ENCODE results near the gene PARD6G.

The PARD6G gene

DNA sequence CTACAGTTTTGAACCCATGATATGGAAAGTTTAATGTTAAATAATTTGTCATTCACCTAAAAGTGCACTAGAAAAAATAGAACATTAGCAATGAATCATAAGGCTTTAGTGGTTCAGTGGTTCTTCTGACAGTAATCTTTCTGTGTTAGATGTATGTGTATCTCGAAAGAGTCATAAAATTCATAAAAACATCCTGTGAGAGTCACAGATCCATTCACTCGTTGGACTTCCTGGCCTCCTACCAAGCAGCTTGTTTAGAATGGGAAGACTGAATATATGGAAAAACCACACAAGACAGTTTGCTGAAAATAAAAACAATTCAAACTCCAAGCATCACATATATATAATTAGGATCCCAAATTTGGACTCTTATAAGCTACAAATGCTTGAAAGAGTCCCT lies 103.4 kb downstream of the PARD6G start:
- DNase-seq (ENCODE audit: low spot score): no peak

DNA sequence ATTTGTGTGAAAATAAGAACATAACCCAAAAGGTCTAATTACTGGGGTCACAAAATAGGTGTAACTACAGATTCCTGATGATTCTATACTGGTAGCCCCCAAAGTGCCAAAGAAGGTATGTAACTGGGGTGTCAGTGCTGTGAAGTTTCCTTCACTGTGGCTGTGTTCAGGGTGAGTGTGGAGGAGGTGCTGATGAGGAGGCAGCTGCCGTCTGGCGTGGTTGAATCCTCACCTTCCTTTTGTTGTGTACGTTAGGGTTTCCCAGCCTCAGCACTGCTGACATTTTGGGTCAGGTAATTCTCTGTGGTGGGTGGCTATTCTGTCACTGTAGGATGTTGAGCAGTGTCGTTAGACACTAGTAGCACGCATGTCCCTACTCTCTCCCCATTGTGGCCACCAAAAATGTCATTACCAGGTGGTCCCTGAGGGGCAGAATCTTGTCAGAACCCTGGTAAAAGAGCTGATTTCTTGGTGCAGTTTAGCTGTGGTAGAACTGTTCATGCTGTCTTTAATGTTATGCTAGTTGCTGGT lies 106.8 kb downstream of the PARD6G start:
- DNase-seq (ENCODE audit: low spot score): no peak

DNA sequence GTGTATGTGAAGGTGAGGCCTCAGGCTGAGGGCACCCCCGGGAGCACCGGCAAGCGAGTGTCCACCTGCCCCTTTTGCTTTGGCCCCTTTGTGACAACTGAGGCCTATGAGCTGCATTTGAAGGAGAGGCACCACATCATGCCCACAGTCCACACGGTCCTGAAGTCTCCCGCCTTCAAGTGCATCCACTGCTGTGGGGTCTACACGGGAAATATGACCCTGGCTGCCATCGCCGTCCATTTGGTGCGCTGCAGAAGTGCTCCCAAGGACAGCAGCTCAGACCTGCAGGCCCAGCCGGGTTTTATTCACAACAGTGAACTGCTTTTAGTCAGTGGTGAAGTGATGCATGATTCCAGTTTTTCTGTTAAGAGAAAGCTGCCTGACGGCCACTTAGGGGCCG lies 109.3 kb downstream of the PARD6G start:
- DNase-seq (ENCODE audit: low spot score): no peak

DNA sequence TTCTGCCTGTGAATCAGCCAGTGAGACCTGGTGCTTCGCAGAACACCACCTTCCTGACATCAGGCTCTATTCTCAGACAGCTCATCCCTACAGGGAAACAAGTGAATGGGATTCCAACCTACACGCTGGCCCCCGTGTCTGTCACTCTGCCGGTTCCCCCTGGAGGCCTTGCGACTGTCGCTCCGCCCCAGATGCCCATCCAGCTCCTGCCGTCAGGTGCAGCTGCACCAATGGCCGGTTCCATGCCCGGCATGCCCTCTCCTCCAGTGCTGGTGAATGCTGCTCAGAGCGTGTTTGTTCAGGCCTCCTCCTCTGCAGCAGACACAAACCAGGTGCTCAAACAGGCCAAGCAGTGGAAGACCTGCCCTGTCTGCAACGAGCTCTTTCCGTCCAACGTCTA lies 110.2 kb downstream of the PARD6G start:
- no peak for DNase-seq (ENCODE audit: low spot score)

DNA sequence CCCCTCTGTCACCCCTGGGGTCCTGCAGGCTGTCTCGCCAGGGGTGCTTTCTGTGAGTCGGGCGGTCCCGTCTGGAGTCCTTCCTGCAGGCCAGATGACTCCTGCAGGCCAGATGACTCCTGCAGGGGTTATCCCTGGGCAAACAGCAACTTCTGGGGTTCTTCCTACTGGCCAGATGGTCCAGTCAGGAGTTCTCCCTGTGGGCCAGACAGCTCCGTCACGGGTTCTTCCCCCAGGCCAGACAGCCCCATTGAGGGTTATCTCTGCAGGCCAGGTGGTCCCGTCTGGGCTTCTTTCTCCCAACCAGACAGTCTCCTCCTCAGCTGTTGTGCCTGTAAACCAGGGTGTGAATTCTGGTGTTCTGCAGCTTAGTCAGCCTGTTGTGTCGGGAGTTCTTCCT lies 110.6 kb downstream of the PARD6G start:
- no peak for DNase-seq (ENCODE audit: low spot score)

DNA sequence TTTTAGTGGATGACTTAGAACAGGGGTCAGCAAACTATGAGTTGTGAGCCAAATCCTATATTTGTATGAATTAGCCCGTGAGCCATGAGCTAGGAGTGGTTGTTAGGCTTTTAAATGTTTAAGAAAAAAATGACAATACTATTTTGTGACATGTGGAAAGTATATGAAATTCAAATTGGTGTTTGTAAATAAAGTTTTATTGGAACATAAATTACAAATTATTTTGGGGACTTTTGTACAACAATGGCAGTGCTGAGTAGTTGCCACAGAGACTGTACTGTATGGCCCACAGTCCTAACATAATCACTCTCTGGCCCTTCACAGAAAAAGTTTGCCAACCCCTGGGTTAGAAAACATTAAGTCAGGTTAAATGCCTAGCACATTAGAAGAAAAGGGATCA lies 112.2 kb downstream of the PARD6G start:
- no peak for DNase-seq (ENCODE audit: low spot score)

DNA sequence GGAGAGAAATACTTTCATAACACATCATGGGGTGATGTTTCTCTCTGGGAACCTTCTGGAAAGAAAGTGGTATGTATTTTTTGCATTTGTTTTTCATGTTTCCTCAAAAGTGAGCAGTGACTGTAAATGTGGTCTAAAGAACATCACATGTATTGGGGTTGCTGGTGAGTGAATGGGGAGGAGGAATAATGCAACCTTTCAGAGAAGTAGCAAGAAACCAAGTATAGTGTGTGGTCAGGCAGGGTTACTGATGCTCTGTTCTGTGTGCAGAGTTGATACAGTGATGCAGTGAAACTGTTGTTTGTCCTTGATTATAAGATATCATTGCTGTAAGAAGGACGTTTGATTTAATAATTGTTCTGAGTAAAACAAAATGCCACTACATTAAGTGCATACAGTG lies 114.2 kb downstream of the PARD6G start:
- no peak for DNase-seq (ENCODE audit: low spot score)

DNA sequence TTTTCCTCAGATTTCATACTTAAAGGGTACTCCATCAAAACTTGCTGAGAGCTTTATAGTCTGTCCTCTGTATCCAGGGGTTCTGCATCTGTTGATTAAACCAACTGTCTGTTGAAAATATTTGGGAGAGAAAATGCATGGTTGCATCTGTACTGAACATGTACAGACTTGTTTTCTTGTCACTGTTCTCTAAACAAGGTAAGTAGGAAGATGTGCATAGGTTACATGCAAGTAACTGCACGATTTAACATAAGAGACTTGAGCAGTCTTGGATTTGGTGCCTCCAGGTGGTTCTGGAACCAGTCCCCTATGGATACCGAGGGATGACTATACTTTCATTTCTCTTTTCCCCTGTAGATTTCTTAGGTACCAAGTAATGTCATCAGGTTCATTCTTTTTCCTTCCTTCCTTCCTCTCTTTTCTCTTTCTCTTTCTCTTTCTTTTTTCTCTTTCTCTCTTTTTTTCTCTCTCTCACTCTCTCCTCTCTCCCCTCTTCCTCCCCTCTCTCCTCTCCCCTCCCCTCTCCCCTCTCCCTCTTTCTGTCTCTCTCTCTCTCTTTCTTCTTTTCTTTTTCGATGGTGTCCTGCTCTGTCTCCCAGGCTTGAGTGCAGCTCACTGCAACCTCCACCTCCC lies 115.0 kb downstream of the PARD6G start:
- no peak for DNase-seq (ENCODE audit: low spot score)

DNA sequence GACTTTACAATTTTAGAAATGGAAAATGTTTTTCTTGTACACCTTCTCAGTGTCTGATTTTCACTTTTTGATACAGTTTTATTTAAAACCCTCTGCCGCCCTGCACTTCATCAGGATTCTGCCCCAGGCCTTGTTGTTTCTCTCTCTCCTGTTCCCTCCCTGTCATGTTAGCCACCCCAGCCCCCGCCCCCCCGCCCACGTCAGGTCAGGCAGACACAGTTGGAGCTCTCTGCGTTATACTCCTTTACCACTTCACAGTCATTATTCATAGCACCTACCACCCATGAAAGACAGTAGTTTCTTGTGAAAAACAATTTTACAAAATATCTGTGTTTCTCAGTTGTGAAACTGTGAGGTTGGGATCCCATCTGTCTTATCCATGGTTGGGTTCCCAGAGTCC lies 116.8 kb downstream of the PARD6G start:
- DNase-seq (ENCODE audit: low spot score): no peak

DNA sequence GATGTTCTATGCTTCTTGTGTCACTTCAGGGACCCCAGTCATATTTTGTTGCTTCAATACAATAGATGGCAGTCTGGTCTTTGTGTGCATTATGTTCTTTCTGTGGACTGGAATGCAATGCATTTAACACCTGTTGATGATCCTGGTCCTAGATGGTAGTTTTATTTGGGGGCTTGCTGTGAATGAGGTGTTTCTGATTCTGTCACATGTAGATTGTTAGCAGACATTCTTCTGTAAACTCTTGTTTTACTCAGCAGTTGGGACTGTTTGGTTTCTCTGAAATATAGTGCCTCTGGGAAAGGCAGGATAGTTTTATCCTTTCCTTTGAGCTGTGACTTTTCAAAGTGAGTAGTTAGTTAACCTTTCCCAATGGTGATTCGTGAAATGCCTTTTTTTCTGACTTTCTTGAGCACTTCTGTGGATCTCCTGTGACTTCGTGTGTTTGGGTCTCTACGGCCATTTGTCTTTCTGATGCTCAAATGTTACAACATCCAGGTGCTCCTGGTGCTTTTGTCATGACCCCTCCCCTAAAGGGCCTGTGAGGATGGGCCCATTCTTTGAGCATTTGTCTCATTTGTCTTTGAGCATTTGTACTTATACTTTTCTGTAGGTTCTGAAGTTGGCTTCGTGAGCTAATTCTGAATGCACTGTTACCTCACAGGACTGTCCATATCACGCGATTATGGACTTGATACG lies 117.5 kb downstream of the PARD6G start:
- no peak for DNase-seq (ENCODE audit: low spot score)

DNA sequence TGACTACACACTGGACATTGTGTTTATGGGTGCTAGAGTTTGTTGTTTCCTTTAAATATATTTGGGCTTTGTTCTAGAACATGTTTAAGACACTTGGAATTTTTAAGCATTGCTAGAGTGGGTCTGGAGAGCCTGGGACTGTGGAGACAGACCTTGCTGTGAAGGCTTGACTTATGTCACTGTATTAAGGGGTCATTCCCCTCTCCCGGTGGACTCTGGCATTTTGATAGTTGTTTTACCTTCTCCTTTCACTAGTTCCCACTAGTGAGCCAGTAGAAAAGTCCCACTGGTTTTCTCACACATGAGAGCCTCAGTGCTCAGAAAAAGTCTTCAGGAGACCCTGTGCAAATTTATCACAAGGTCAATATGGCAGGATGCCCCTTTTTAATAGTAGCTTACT lies 119.7 kb downstream of the PARD6G start:
- no peak for DNase-seq (ENCODE audit: low spot score)

DNA sequence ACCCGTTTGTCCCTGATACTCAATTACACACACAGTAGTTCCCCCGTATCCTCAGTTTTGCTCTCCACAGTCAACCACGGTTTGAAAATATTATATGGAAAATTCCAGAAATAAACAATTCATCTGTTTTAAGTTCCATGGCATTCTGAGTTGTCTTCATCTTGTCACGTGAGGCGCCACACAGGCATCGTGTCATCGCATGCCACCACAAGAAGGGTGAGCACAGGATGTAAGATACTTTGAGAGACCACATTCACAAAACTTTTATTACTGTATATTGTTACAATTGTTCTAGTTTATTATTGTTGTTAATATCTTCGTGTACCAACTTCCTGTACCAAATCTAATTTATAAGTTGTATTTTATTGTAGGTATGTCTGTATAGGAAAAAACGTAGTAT lies 120.5 kb downstream of the PARD6G start:
- DNase-seq (ENCODE audit: low spot score): no peak

DNA sequence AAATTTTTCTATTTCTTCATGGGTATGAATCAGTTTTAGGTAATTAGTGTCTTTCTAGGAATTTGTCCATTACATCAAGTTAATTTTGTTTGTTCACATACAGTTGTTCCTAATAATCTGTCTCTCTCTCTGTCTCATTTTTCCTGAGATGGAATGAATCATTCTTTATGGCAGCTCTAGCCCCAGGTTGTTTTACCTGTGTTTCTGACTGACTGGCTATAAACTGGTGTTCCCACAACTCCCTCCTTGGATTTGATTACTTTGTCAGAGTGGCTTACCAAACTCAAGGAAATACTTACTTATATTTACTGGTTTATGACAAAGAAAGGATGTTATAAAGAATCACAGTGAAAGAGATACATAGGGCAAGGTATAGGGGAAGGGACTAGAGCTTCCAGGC lies 123.2 kb downstream of the PARD6G start:
- DNase-seq (ENCODE audit: low spot score): no peak

DNA sequence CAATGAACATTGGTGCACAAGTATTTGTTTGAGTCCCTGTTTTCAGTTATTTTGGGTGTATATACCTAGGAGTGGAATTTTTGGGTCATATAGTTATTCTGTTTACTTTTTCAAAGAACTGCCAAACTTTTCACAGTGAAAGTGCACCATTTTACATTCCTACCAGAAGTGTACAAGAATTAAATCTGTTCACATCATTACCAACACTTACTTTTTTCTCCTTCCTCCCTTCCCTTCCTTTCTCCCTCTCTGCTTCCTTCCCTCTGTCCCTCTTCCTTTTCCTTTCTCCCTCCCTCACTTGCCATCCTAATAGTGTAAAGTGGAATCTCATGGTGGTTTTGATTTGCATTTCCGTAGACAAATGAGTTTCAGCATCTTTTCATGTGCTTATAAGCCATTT lies 126.4 kb downstream of the PARD6G start:
- no peak for DNase-seq (ENCODE audit: low spot score)

DNA sequence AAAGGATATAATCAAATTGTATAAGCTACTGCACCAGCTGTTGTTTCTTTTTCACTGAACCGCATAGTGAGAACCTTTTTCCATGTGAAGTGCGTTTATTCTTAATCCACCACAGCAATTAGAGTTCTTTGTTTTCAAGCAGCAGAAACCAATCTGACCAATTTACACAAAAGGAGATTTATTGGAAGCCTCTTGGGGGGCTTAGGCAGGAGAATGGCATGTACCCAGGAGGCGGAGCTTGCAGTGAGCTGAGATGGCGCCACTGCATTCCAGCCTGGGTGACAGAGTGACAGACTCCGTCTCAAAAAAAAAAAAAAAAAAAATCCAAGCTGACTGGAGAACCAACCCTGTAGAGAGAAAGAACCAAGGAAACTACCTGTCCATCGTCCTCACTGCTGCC lies 128.2 kb downstream of the PARD6G start:
- DNase-seq (ENCODE audit: low spot score): no peak

DNA sequence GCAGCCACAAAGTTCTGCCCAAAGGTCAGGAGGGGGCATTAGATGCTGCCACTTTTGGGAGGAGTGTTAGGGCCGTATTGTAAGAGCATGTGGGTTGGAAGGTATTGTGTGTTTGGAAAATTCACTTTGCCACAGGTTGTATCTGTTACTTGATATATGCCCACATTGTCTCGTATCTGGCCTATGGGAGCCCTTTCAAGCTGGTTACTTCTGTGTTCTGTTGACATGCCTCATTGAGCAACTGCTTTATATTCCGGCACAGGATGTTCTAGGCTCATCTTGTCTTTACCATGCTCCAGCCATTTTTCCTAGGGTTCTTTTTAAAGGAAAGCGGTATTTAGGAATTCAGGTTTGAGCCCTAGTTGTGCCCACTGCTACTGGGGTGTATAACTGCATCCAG lies 132.3 kb downstream of the PARD6G start:
- DNase-seq (ENCODE audit: low spot score): no peak

DNA sequence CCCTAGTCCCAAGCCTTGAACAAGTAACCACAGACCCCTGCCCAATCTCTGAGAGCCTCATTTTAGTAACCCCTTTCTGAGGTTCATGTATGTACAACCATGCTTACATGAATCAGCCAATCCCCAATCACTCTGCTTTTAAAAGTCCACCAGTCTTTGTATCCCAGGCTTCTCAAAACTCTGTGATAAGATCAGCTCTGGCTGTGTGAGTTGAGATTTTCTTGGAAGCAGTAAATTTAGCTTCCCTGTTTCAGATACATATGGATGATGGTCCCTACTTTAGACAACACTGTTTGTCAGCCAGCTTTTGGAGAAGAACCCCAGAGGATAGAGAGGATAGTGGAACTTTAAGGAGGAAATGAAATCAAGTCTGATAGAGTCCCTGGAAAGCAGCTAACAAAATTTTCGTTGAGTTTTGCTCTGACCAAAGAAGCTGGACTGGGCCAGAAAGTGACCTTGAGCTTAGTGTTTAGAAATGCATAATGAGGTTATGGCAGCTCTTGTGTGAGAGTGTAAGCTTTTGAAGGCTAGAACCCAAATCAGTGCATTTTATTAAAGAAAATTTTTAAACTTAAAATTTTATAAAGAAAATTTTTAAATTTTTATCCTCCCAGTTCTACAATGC lies 134.6 kb downstream of the PARD6G start:
- no peak for DNase-seq (ENCODE audit: low spot score)

DNA sequence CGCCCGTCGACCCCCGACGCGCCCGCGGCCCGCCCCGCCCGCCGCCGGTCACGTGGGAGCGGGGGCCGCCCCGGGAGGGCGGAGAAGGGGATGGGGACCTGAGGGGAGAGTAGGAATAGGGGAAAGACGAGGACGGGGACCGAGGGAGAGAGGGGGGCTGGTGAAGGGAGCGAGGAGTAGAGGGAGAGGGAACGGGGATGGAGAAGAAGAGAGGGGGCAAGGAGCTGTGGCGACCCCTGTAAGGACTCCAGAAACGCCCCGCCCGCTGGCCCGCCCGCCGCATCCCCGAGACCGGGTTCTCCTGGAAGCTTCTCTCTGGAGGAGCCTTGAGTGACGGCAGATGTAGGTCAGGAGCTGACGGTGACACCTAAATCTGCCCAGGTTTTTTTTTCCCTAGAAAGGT lies 137.6 kb downstream of the PARD6G start:
- peak; percentile 32 for DNase-seq (ENCODE audit: low spot score)

DNA sequence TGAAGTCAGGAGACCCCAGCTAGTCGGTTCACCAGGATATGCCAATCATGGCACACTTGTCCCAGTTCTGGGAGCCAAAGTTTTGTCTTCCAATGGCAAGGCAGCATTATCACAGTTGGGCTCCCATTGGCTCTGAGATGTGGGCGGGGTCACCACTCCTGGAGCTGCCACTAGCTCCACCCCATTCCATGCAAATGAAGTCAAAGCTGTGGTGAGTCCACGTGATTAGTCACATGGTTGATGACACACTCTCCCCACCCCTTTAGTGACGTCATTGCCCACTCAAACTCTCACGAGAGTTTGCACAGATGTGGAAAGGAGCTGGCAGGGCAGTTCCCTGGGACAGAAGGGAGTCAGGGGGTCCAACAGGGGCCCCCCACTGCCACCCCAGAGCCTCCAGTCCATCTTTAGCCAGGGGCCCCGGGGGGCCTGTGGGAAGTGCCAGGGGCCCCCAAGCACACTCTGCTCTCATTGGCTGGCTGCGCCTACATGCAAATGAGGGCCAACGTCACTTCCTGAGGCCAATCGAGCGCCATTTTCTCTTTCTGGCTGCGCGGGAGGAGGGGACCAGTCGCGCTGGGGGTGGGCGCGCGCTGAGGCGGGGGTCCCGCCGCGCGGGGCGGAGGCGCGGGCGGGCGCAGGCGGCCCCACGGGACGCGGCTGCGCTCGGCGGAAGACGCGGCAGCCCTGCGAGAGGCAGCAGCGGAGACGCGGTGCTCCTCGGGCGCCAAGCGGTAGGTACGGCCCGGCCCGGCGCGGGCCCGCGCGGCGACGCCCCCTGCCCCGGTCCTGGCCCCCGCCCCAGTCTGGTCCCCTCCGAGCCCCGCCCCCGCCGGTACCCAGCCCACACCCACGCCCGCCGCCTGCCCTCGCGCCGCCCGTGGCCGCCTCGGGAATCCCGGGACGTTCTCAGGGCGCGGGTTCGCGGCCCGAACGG lies 138.3 kb downstream of the PARD6G start, which contains the start of gene ADNP2:
ADNP2 (plus strand) TSS at position 524 of the 937 bp plus-strand sequence. CDS start 8,281 bp downstream, outside the sequence.
- peak; percentile 98 for DNase-seq (ENCODE audit: low spot score)

DNA sequence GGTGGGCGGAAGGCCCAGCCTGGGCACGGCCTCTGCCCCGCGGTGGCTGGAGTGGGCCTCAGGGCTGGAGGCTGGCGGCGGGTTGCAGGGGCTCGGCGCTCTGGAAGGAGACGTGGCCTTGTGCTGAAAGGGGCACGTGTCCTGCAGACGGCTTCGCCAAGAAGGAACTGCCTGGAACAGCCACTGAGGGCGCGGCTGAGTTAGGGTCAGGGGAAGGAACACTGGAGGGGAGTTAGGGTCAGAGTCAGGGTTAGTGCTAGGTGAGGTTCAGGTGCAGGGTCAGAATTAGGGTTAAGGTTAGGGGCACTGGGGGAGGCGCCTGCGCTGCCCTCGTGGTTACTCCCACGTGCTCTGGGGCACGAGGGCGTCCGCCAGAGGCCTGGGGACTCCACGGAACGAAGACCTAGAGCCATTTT lies 139.2 kb downstream of the PARD6G start:
- DNase-seq (ENCODE audit: low spot score): no peak

DNA sequence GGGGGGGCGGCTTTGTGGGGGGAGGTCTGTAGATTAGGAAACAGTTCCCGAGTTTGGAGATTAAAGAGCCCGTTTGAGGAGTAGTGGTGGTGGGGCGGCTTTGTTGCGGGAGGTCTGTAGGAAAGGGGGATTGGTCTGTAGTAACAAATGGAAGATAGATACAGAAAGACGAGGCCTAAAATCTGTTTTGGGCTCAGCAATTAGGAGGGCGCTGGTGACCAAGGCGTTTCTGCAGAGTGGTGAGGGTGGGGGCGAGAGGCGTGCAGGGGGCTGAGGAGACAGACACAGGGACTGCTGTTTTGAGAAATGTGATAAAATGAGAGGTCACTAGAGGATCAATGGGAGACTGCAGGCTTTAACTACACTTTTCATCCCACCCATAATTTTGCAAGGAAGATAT lies 139.9 kb downstream of the PARD6G start:
- DNase-seq (ENCODE audit: low spot score): no peak

All from hematopoietic multipotent progenitor cell treated with erythropoietin and hydrocortisone succinate and interleukin-3 and kit ligand, for 15 days (in vitro differentiated cells).